Transverse colon (tissue), 4 donors: ENCODE data around the gene SCML2. TPM values are rescaled to one million over a fixed set of nuclear protein-coding genes. Genes with fewer than 3 reads are reported as not detected.

ENCODE experiments used
- DNase-seq: peaks from one replicate; pipeline ENCODE4 v3.0.0-alpha.2; 2019
- H3K27ac ChIP-seq, 4 donors: fragments of 200-600 bp; sonication (generic); 2 replicates each; pipeline ENCODE4 v1.5.1; 2016 to 2018; ENCODE audit warnings: inconsistent platforms in 4 of 4
- H3K27me3 ChIP-seq: fragments of 200-600 bp; sonication (generic); 2 replicates; pipeline ENCODE4 v1.5.1; 2017; ENCODE audit warnings: inconsistent platforms
- H3K36me3 ChIP-seq, 4 donors: fragments of 200-600 bp; sonication (generic); 2 replicates each; pipeline ENCODE4 v1.5.1; 2017 to 2019; ENCODE audit warnings: inconsistent platforms in 4 of 4
- H3K4me1 ChIP-seq, 4 donors: fragments of 200-600 bp; sonication (generic); 2 replicates each; pipeline ENCODE4 v1.5.1; 2017 to 2020; ENCODE audit warnings: inconsistent platforms in 4 of 4
- H3K4me3 ChIP-seq, 4 donors: fragments of 200-600 bp; sonication (generic); 1 replicate in 1 of 4; 2 replicates in 3 of 4; pipeline versions ENCODE4 v1.5.1 to v1.6.1; 2017 to 2019; ENCODE audit warnings: inconsistent platforms in 4 of 4
- H3K9me3 ChIP-seq, 2 donors: fragments of 200-600 bp; sonication (generic); 2 replicates each; pipeline ENCODE4 v1.5.1; 2017 to 2019; ENCODE audit warnings: inconsistent platforms in 2 of 2
- CTCF ChIP-seq, 5 experiments: fragments of 200-600 bp in 3 of 5; fragments of 450-650 bp in 2 of 5; sonication (generic) in 3 of 5; IDR thresholded peaks; 1 replicate in 2 of 5; 2 replicates in 3 of 5; pipeline ENCODE4 v1.5.1; 2016 to 2017; ENCODE audit warnings: antibody characterized with exemption in 5 of 5, inconsistent platforms in 3 of 5, mild to moderate bottlenecking in 2 of 5, moderate library complexity in 1 of 5
- EP300 ChIP-seq: sonication (generic); formaldehyde crosslinking; IDR thresholded peaks from one replicate; pipeline ENCODE4 v1.6.1; 2017; ENCODE audit warnings: antibody characterized with exemption, low read depth
- POLR2A ChIP-seq: fragments of 450-650 bp; IDR thresholded peaks from one replicate; pipeline ENCODE4 v1.6.1; 2016; ENCODE audit warnings: antibody characterized with exemption, mild to moderate bottlenecking, moderate library complexity
- POLR2AphosphoS5 ChIP-seq, 3 donors: sonication (generic); formaldehyde crosslinking; IDR thresholded peaks; one replicate each; pipeline ENCODE4 v1.6.1; 2016; ENCODE audit warnings: antibody characterized with exemption in 3 of 3
- WGBS, 2 donors: methylation state at CpG; one replicate each; pipeline ENCODE4 v1.1.5; 2018; ENCODE audit warnings: low coverage in 1 of 2; 5-methylcytosine and 5-hydroxymethylcytosine counted together
- in situ Hi-C, 4 donors: fragments of 200-750 bp; cut with MboI; loops; one replicate each; pipeline versions ENCODE4 v1.15.0 to v1.15.1; 2017; ENCODE audit warnings: low sequenced_read_pairs in 3 of 4, low pct_ligation_motif_present in 1 of 4, low pct_unique_long_range_greater_than_20kb in 1 of 4
- intact Hi-C: fragments of 100-400 bp; cut with DNase I; formaldehyde crosslinking; loops from one replicate; pipeline ENCODE4 v1.15.1; 2023; ENCODE audit warnings: low total_unique reads
- small RNA-seq, 4 donors: library from RNA; depleted of rRNA; stranded (forward); fragments of <200 nt; gene quantifications; one replicate each; pipeline ENCODE3, GENCODE V24; 2016
- total RNA-seq, 4 donors: library from RNA; depleted of rRNA; stranded (reverse); fragments of >200 nt; gene quantifications; one replicate each; pipeline ENCODE4 v1.1.0, GENCODE V29; 2016

Gene SCML2
- total RNA-seq, 4 donors from 2014 or later: 1.1 to 15.9 (median 1.4) TPM

GRCh38 chrX:18210470-18210869 lies 144.0 kb downstream of the SCML2 start:
- TF ChIP-seq POLR2A (no peak), CTCF (IDR thresholded peaks at IDR 0.05) (peak in 2 of 5 experiments; percentile 17 to 26)
- no peak overlapping the region for H3K27ac ChIP-seq
- DNase-seq: no peak
- H3K36me3 ChIP-seq: no peaks in the 10 kb centered on the region
- intact Hi-C loops (no loop called here), in situ Hi-C loops (no loop called here)
- H3K4me1 ChIP-seq: no peaks in the 10 kb centered on the region
- no peak overlapping the region for H3K4me3 ChIP-seq
- H3K9me3 ChIP-seq: no peaks in the 10 kb centered on the region
- no peaks in the 10 kb centered on the region for H3K27me3 ChIP-seq
- WGBS, 2 donors: 22% methylated on average over 2 of the region's 2 CpGs; no CpG with 5 or more reads in 1 of the 2 donors

GRCh38 chrX:18206657-18207056 lies 147.8 kb downstream of the SCML2 start:
- WGBS, 2 donors: 72% methylated on average over 8 of the region's 8 CpGs; no CpG with 5 or more reads in 1 of the 2 donors
- Histone ChIP-seq H3K36me3 (no peaks in the 10 kb centered on the region), H3K4me3 (no peak overlapping the region), H3K27me3 (no peaks in the 10 kb centered on the region), H3K4me1 (no peaks in the 10 kb centered on the region), H3K9me3 (no peaks in the 10 kb centered on the region), H3K27ac (no peak overlapping the region)
- in situ Hi-C loops (no loop called here), intact Hi-C loops (no loop called here)
- TF ChIP-seq CTCF (IDR thresholded peaks at IDR 0.05) (no peak), EP300 (no peak), POLR2A (no peak), POLR2AphosphoS5 (IDR thresholded peaks at IDR 0.05) (no peak)
- DNase-seq: no peak

DNA sequence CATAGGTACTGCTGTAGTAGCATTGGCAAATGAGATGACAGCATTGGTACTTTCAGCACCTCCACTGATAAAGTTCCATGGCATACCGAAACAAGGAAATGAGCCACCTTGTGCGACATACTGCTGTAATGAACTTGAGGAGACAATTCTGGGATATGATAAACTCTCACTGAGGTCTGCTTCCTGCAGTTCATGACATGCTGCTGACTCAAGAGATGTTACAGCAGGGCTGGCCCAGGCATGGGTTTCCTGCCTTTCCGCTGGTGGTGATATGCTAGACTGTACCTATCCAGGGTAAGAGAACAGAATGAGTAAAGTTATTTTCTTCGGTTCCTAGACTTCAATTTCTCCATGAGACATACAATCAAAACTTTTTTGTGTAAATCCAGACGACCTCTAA lies 150.9 kb downstream of the SCML2 start:
- DNase-seq: no peak
- H3K4me3 ChIP-seq: no peak overlapping the region
- H3K27me3 ChIP-seq: no peaks in the 10 kb centered on the region
- 76 to 79% methylated on average over 2 to 5 of the region's 5 CpGs for WGBS, 2 donors
- no peaks in the 10 kb centered on the region for H3K36me3 ChIP-seq
- no peak overlapping the region for H3K27ac ChIP-seq
- H3K4me1 ChIP-seq: no peaks in the 10 kb centered on the region
- in situ Hi-C loops: no loop called here
- intact Hi-C loops: no loop called here
- H3K9me3 ChIP-seq: no peaks in the 10 kb centered on the region
- TF ChIP-seq EP300 (no peak), POLR2A (no peak), CTCF (IDR thresholded peaks at IDR 0.05) (no peak), POLR2AphosphoS5 (IDR thresholded peaks at IDR 0.05) (no peak)

- TF ChIP-seq CTCF (IDR thresholded peaks at IDR 0.05) (no peak), EP300 (no peak), POLR2A (no peak), POLR2AphosphoS5 (IDR thresholded peaks at IDR 0.05) (no peak)
- Histone ChIP-seq H3K27ac (no peak overlapping the region), H3K27me3 (no peaks in the 10 kb centered on the region), H3K4me1 (no peaks in the 10 kb centered on the region), H3K4me3 (no peak overlapping the region), H3K36me3 (no peaks in the 10 kb centered on the region), H3K9me3 (no peaks in the 10 kb centered on the region)
- 52 to 86% methylated on average over 1 of the region's 1 CpG for WGBS, 2 donors
- intact Hi-C loops (no loop called here), in situ Hi-C loops (no loop called here)
- no peak for DNase-seq
These were observed 159.8 kb downstream of the SCML2 start for GRCh38 chrX:18194688-18195087.

Small RNA genes lying within 50 kb of the gene (small RNA-seq; reads per million reads assigned to genes)
- gene RF00019: 0 reads per million in 4 donors
- gene TMSB10P2: 0 reads per million in 4 donors

Other genes starting within 250 kb of the SCML2 start
- gene BEND2, start 133.8 kb downstream of the SCML2 start, total RNA-seq: not detected
- 1 to 10 TPM in 3 of 4 donors, under 1 TPM in 1; 0.75 to 4.8 (median 3.5) TPM for gene CDKL5, start 70.9 kb upstream of the SCML2 start, total RNA-seq